ENCODE measurements around the gene CTTN. TPM values are rescaled to one million over a fixed set of nuclear protein-coding genes. Genes with fewer than 3 reads are reported as not detected.

CTTN gene
- total and polyA plus RNA-seq, 2 of the 8 experiments (the other 6 are each of a cell fraction or from before 2014, with no cell fraction given) = 84.6 to 216 TPM

- no peak overlapping the region for H4K91ac ChIP-seq (replicated peaks; ENCODE audit: insufficient read length, low read length)
- no peak overlapping the region for H2BK12ac ChIP-seq (ENCODE audit: low read depth, low read length)
- H3K4me1 ChIP-seq (replicated peaks in 1 of 4; ENCODE audit: control insufficient read depth in 3 of 4, insufficient read depth in 4 of 4, low read length in 3 of 4) = peaks cover 0 to 10% (median 3%) of the 10 kb centered on the region in 4 experiments; a peak in 3 of 7 replicates
- peak overlapping the region; percentile 1 for H4K5ac ChIP-seq (ENCODE audit: insufficient read length, low read depth, low read length)
- WGBS, 2 experiments (ENCODE audit: extremely low coverage in 1 of 2, insufficient coverage in 1 of 2, insufficient read length in 1 of 2, insufficient replicate concordance in 2 of 2, low coverage in 1 of 2, low lambda C conversion rate in 2 of 2, missing lambda C conversion rate in 1 of 2) = 87% methylated on average over 28 of the region's 34 CpGs; no CpG with 5 or more reads in 1 of the 2 experiments
- H4K8ac ChIP-seq (ENCODE audit: extremely low read depth, insufficient read depth, low read length) = peak overlapping the region; percentile 77
- no peak overlapping the region for H3K9ac ChIP-seq (replicated peaks in 1 of 4; ENCODE audit: extremely low read depth in 1 of 4, low read depth in 3 of 4, low read length in 3 of 4)
- no peak overlapping the region for H2BK20ac ChIP-seq (ENCODE audit: low read length)
- no peak overlapping the region for H2AK5ac ChIP-seq (ENCODE audit: low read depth, low read length)
- ChIA-PET CTCF (ENCODE audit: partially characterized antibody) (interaction anchor here (0.8 to 1.6 kb wide), 5 partner anchors 8 to 72 kb away, joined by 3 to 6 read pairs (median 3); no protein-coding TSS in a partner anchor), POLR2A (ENCODE audit: partially characterized antibody) (interaction anchor here (0.6 to 1.8 kb wide), 7 partner anchors 8 to 144 kb away, joined by 3 to 12 read pairs (median 4); partner anchors contain the start of gene CTTN)
- H3K56ac ChIP-seq (replicated peaks; ENCODE audit: insufficient read length, low read depth, low read length) = no peak overlapping the region
- H3K79me1 ChIP-seq (ENCODE audit: low read depth, low read length) = peaks cover 2% of the 10 kb centered on the region
- H2BK120ac ChIP-seq (replicated peaks; ENCODE audit: low read depth, low read length) = no peak overlapping the region
- peaks cover 25 to 66% (median 63%) of the 10 kb centered on the region in 4 experiments for H3K36me3 ChIP-seq (ENCODE audit: control insufficient read depth in 2 of 4, insufficient read depth in 4 of 4, low read length in 3 of 4)
- H3K14ac ChIP-seq (ENCODE audit: insufficient read length) = no peak overlapping the region
- H4K20me1 ChIP-seq (replicated peaks in 1 of 2; ENCODE audit: control insufficient read depth in 1 of 2, insufficient read depth in 2 of 2, low read length in 2 of 2) = peaks cover 18 to 28% of the 10 kb centered on the region in 2 experiments
- H3K4me2 ChIP-seq (ENCODE audit: insufficient read depth in 1 of 2, low read depth in 2 of 2, low read length in 2 of 2) = no peak overlapping the region
- TF ChIP-seq CTCF (IDR thresholded peaks at IDR 0.05; ENCODE audit: control extremely low read depth in 1 of 3, insufficient read depth in 1 of 3, low read depth in 1 of 3, low read length in 3 of 3) (peak in 1 of 3 experiments; percentile 17; a peak in 1 of 4 replicates), EGR1 (IDR thresholded peaks at IDR 0.05; ENCODE audit: borderline replicate concordance, low read depth, low read length) (no peak)
- H3K4ac ChIP-seq (replicated peaks; ENCODE audit: insufficient read length, low read depth, low read length) = no peak overlapping the region
- H3K27me3 ChIP-seq (replicated peaks in 1 of 4; ENCODE audit: control insufficient read depth in 3 of 4, extremely low read depth in 1 of 4, insufficient read depth in 3 of 4, low read length in 3 of 4) = no peaks in the 10 kb centered on the region
- H3K9me3 ChIP-seq (ENCODE audit: insufficient read depth in 2 of 2, low read depth in 1 of 2, low read length in 1 of 2) = no peaks in the 10 kb centered on the region
- no peak overlapping the region for H3K23ac ChIP-seq (ENCODE audit: insufficient read length)
- 0 out of 2 replicates have a peak overlapping the region, but pooled peaks have one; percentile 15 for H3K27ac ChIP-seq (ENCODE audit: low read depth, low read length)
- H3K79me2 ChIP-seq (ENCODE audit: control insufficient read depth in 1 of 2, insufficient read depth in 2 of 2, low read length in 2 of 2) = no peaks in the 10 kb centered on the region; a peak in 1 of 4 replicates
- H2BK15ac ChIP-seq (ENCODE audit: low read length) = no peak overlapping the region
- no peak overlapping the region for H2AFZ ChIP-seq (ENCODE audit: low read length)
- H3K18ac ChIP-seq (ENCODE audit: extremely low read depth, low read length) = peak overlapping the region; percentile 32; the same call in 1 of the 2 replicates
- H3K23me2 ChIP-seq (ENCODE audit: low read depth, low read length) = no peaks in the 10 kb centered on the region
- FAIRE-seq = no peak
- DNase-seq (ENCODE audit: low read depth in 1 of 2, low spot score in 2 of 2) = no peak
- no peak overlapping the region for H3K4me3 ChIP-seq (ENCODE audit: extremely low read depth in 1 of 4, insufficient read depth in 2 of 4, low read depth in 3 of 4, low read length in 4 of 4)
- peak overlapping the region; percentile 48; the same call in 1 of the 2 replicates for H2BK5ac ChIP-seq (ENCODE audit: low read depth, low read length)
Observed at GRCh38 chr11:70423523-70424505, 25.5 kb downstream of the CTTN start.

Data from H1 (cell line).